Bone marrow (tissue), 2 donors: ENCODE measurements around the gene ZBTB20.
A peak's percentile ranks its signal among the peaks of the same experiment; 100 is the strongest.

Experiments
- DNase-seq, 2 donors: peaks; one replicate each; lab custom pipeline; 2025; lab: John Stamatoyannopoulos, UW

The ZBTB20 gene

GRCh38 chr3:114671741-114672510 is 475.2 kb downstream of the ZBTB20 start:
- no peak for DNase-seq

DNA sequence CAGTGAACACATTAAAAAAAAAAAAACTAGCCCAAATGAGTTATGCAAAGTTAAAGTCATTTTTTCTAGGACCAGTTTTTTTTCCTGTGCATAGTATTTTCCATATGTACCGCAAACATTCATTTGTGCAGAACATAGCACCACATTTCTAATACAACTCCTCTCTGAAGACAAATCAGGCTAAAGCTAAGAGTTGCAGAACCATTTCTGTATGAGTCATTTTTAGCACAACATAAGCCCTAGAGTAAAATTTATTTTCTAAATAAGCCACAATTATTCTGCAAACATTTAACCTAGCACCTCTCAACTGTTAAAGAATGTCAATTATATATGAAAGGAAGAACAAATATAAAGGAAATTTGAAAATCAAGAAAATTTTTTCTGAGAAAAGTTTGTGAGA is 477.5 kb downstream of the ZBTB20 start:
- no peak for DNase-seq

GRCh38 chr3:114668099-114668498 is 479.0 kb downstream of the ZBTB20 start:
- no peak for DNase-seq

DNA sequence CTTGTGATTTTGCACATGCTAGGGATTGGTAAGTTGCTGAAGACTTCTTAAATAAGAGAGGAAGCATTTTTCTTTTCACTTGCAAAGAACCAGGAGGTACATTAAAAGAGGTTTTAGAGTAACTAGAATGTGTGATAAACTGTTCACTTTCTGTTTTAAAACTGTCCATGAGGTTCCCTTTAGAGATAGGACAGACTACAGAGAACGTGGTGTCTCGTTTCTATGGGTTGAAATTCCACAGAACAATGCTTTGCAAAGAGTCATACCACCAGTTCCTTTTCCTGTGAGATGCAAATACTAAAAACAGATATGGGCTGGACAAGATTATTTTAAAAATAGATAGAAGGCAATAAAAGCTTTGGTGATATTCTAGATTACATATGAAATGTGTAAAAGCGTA is 480.5 kb downstream of the ZBTB20 start:
- DNase-seq = peak in 1 of 2 donors; percentile 16

DNA sequence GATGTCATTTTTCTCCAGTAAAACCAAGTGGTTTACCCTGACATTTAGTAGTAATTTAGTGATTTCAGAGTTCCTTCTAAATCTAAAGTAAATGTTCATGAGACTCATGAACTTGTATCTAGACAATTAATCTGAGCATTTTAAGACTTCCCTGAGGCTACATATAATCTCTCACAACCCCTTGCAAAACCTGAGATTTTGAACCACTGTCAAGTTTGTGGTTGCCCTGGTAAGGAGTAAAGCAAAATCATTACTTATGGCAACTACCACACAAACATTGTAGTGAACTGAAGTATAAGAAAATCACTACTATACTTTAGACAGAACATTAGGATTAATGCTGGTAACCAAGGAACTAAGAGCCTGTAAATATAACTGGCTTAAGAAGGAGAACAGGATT is 483.1 kb downstream of the ZBTB20 start:
- no peak for DNase-seq

- DNase-seq = no peak
These were observed 486.3 kb downstream of the ZBTB20 start for GRCh38 chr3:114660808-114661207.

GRCh38 chr3:114660124-114660523 is 487.0 kb downstream of the ZBTB20 start:
- no peak for DNase-seq

GRCh38 chr3:114659109-114660061 is 487.7 kb downstream of the ZBTB20 start:
- no peak for DNase-seq

DNA sequence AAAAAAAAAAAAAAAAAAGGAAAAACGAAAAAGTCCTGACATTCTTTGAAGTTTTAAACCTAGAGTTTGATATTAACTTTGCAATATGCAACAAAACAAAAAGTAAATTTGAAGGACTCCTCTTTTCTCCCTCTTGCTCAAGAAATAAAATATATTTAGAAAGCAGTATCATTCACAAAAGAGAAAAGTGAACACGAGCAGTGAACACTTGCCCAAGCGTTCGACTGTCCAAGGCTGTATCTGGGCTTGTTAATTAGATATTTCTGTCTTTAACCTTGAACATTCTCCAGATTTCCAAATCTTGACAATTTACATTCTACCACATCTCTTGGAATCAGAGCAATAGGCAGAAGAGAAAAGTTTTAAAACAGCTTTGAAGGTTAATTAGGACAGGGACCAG is 495.5 kb downstream of the ZBTB20 start:
- no peak for DNase-seq

DNA sequence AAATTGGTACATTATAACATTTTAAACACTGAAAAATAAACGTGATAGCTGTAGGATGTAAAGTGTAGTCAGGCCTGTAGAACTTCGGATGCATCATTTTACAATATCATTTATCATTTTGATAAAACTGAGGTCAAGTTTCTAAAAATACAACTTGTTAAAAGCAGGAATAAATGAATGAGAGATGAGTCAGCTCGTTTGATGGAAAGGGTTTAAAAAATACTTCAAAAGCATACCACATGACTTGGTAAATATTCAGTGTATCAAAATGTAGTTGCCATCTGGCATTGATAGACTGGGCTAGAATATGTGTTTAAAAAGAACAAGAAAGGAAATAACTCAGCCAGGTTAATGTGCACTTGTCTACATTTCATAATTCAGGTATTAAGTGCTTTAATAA is 496.3 kb downstream of the ZBTB20 start:
- DNase-seq = no peak

DNA sequence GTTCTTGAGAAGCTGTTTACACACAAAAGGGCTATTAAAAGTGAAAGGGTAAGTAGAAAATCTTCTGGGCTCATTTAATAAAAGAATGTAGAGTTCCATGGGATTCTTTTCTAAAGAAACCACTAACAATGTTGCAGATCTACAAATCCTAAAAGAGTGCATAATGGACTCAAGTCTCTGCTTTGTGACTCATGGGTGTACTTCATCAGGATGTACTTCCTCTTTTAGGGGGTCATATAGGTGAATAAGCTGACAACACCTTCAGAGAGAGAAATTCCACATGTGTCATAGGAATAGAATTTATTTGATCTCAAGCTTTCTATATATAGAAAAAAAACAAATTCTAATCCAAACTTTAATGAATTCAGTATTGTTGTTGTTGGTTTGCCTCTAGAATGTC is 497.8 kb downstream of the ZBTB20 start:
- DNase-seq = no peak

GRCh38 chr3:114646526-114646925 is 500.6 kb downstream of the ZBTB20 start:
- no peak for DNase-seq

DNA sequence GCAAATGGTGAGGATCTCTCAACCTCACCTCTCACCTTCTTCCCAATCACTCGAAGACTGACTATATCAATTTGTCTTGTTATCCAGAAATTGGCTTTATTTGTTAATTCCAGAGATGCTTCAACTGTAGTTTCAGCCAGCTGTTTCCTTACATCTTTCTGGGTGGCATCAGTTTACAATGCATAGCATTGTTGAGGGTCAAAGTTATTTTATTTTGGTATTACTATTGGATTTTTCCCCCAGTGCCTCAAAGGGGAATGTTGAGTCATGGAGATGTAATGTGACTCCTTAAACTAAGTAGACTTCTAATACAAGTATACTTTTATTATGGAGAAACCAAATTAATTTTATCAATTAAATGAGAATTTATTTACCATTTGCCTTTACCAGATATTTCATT is 501.7 kb downstream of the ZBTB20 start:
- DNase-seq = no peak

- no peak for DNase-seq
These were observed 502.7 kb downstream of the ZBTB20 start for GRCh38 chr3:114644367-114644766.

- no peak for DNase-seq
These were observed 503.9 kb downstream of the ZBTB20 start for GRCh38 chr3:114642951-114643741.

- DNase-seq = no peak
These were observed 507.0 kb downstream of the ZBTB20 start for GRCh38 chr3:114640126-114640525.

DNA sequence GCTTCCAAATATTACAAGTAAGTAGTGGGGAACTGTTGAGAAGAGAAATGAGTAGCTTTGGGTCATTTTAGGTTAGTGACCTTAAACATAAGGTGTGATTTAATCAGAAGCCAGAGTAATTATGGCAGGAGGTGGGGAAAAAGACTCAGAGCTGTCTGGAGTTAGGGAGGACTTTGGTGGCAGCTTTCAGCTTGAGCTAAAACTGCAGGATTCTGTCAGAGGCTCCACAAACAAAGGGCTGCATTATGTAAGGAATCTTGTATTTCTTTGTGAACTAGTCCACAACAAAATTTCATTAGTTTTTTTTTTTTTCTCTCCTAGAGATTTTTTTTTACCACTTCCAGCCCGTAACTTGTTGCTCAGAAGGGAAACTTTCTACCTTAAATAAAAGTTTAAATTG is 507.9 kb downstream of the ZBTB20 start:
- DNase-seq = no peak

DNA sequence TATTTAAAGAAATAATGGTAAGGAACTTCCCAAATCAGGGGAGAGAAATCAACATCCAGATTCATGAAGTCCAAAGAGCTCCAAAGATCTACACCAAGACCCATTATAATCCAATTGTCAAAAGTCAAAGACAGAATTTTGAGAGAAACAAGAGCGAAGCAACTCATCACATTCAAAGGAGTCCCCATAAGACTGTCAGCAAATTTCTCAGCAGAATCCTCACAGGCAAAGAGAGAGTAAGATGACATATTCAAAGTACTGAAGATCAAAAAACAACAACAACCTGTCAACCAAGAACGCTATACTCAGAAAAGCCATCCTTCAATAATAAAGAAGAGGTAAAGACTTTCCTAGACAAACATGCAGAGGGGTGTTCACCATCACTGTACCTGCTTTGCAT is 511.2 kb downstream of the ZBTB20 start:
- no peak for DNase-seq

- no peak for DNase-seq
These were observed 512.5 kb downstream of the ZBTB20 start for GRCh38 chr3:114634635-114635034.

GRCh38 chr3:114632757-114633424 is 514.2 kb downstream of the ZBTB20 start:
- no peak for DNase-seq

GRCh38 chr3:114627770-114628169 is 519.3 kb downstream of the ZBTB20 start:
- DNase-seq = no peak

- no peak for DNase-seq
These were observed 520.3 kb downstream of the ZBTB20 start for GRCh38 chr3:114626751-114627150.
